CD4-positive, alpha-beta T cell treated with Interferon alpha-2 for 1 hour (primary cell): ENCODE data around the gene TRAPPC12.
"Not testable (repeated sequence)": the region's sequence is repeated elsewhere in the genome, so short reads cannot be mapped to it uniquely, and the experiment has no call there.

ENCODE experiments used
- DNase-seq, 2 donors: peaks; one replicate each; pipeline ENCODE4 v3.0.0-alpha.2; 2020 to 2022

Gene TRAPPC12

GRCh38 chr2:3379647-3380534 is at the start of gene TRAPPC12:
Gene TRAPPC12, plus strand, starts transcription at chr2:3379694. Its CDS starts 7,930 bp downstream, at chr2:3387624.
- DNase-seq: peak; percentile 91 to 94

GRCh38 chr2:3332133-3332532 is 47.4 kb upstream of the TRAPPC12 start:
- DNase-seq: no peak

GRCh38 chr2:3334392-3335345 is 44.8 kb upstream of the TRAPPC12 start:
- no peak for DNase-seq

- no peak for DNase-seq
These were observed 42.6 kb upstream of the TRAPPC12 start for GRCh38 chr2:3336844-3337243.

- DNase-seq: no peak
These were observed 41.2 kb upstream of the TRAPPC12 start for GRCh38 chr2:3338340-3338739.

GRCh38 chr2:3340144-3340543 is 39.4 kb upstream of the TRAPPC12 start:
- DNase-seq: no peak

GRCh38 chr2:3341336-3341735 is 38.2 kb upstream of the TRAPPC12 start:
- no peak for DNase-seq

- DNase-seq: no peak
These were observed 37.2 kb upstream of the TRAPPC12 start for GRCh38 chr2:3342324-3342723.

- no peak for DNase-seq
These were observed 36.5 kb upstream of the TRAPPC12 start for GRCh38 chr2:3343012-3343411.

GRCh38 chr2:3344897-3345296 is 34.6 kb upstream of the TRAPPC12 start:
- no peak for DNase-seq

GRCh38 chr2:3345621-3346020 is 33.9 kb upstream of the TRAPPC12 start:
- DNase-seq: no peak

GRCh38 chr2:3348767-3349166 is 30.7 kb upstream of the TRAPPC12 start:
- no peak for DNase-seq

- DNase-seq: no peak
These were observed 30.2 kb upstream of the TRAPPC12 start for GRCh38 chr2:3349211-3349693.

- DNase-seq: no peak
These were observed 24.5 kb upstream of the TRAPPC12 start for GRCh38 chr2:3354986-3355385.

- no peak for DNase-seq
These were observed 23.4 kb upstream of the TRAPPC12 start for GRCh38 chr2:3355951-3356569.

GRCh38 chr2:3356799-3357198 is 22.7 kb upstream of the TRAPPC12 start:
- DNase-seq: no peak

- DNase-seq: not testable (repeated sequence)
These were observed 22.0 kb upstream of the TRAPPC12 start for GRCh38 chr2:3357446-3357845.

- no peak for DNase-seq
These were observed 21.6 kb upstream of the TRAPPC12 start for GRCh38 chr2:3357926-3358325.

GRCh38 chr2:3361518-3362389 is 17.7 kb upstream of the TRAPPC12 start:
- no peak for DNase-seq

GRCh38 chr2:3365219-3365618 is 14.3 kb upstream of the TRAPPC12 start:
- DNase-seq: no peak

- no peak for DNase-seq
These were observed 11.2 kb upstream of the TRAPPC12 start for GRCh38 chr2:3368261-3368722.
